ENCODE measurements around the gene UQCRC2. TPM values are rescaled to one million over a fixed set of nuclear protein-coding genes. Genes with fewer than 3 reads are reported as not detected.
"Not testable (repeated sequence)": the region's sequence is repeated elsewhere in the genome, so short reads cannot be mapped to it uniquely, and the experiment has no call there.

The UQCRC2 gene
- polyA plus RNA-seq, 1 experiment = 245 TPM

DNA sequence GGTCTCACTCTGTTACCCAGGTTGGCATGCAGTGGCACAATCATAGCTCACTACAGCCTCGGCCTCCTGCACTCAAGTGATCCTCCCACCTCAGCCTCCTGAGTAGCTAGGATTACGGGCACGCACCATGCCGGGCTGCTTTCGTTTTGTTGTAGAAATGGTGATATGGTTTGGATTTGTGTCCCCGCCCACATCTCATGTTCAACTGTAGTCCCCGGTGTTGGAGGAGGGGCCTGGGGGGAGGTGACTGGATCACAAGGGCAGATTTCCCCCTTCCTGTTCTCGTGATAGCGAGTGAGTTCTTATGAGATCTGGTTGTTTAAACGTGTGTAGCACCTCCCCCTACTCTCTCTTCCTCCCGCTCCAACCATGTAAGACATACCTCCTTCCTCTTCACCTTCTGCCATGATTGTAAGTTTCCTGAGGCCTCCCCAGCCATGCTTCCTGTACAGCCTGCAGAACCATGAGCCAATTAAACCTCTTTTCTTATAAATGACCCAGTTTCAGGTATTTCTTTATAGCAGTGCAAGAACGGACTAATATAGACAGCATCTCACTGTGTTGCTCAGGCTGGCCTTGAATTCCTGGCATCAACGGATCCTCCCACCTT lies 41.8 kb downstream of the UQCRC2 start:
- H3K27me3 ChIP-seq (ENCODE audit: control insufficient read depth, insufficient read depth, low read length) = no peaks in the 10 kb centered on the region
- H3K27ac ChIP-seq (ENCODE audit: low read depth, low read length) = no peak overlapping the region
- ChIA-PET CTCF (interaction anchor here (1.0 to 1.5 kb wide), 4 partner anchors 83 to 194 kb away, joined by 3 to 12 read pairs (median 4); no protein-coding TSS in a partner anchor), POLR2A (interaction anchor here (0.6 to 0.7 kb wide), 3 partner anchors 26 to 28 kb away, joined by 3 to 4 read pairs (median 4); no protein-coding TSS in a partner anchor)
- no peak overlapping the region for H3K4me3 ChIP-seq (ENCODE audit: low read depth, low read length)
- no peaks in the 10 kb centered on the region for H3K9me3 ChIP-seq (ENCODE audit: control insufficient read depth, insufficient read depth, low read length)
- DNase-seq (ENCODE audit: low read depth, low spot score) = no peak
- TF ChIP-seq, protein P1, sequence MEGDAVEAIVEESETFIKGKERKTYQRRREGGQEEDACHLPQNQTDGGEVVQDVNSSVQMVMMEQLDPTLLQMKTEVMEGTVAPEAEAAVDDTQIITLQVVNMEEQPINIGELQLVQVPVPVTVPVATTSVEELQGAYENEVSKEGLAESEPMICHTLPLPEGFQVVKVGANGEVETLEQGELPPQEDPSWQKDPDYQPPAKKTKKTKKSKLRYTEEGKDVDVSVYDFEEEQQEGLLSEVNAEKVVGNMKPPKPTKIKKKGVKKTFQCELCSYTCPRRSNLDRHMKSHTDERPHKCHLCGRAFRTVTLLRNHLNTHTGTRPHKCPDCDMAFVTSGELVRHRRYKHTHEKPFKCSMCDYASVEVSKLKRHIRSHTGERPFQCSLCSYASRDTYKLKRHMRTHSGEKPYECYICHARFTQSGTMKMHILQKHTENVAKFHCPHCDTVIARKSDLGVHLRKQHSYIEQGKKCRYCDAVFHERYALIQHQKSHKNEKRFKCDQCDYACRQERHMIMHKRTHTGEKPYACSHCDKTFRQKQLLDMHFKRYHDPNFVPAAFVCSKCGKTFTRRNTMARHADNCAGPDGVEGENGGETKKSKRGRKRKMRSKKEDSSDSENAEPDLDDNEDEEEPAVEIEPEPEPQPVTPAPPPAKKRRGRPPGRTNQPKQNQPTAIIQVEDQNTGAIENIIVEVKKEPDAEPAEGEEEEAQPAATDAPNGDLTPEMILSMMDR (IDR thresholded peaks at IDR 0.05; ENCODE audit: low read depth, low read length) = no peak

DNA sequence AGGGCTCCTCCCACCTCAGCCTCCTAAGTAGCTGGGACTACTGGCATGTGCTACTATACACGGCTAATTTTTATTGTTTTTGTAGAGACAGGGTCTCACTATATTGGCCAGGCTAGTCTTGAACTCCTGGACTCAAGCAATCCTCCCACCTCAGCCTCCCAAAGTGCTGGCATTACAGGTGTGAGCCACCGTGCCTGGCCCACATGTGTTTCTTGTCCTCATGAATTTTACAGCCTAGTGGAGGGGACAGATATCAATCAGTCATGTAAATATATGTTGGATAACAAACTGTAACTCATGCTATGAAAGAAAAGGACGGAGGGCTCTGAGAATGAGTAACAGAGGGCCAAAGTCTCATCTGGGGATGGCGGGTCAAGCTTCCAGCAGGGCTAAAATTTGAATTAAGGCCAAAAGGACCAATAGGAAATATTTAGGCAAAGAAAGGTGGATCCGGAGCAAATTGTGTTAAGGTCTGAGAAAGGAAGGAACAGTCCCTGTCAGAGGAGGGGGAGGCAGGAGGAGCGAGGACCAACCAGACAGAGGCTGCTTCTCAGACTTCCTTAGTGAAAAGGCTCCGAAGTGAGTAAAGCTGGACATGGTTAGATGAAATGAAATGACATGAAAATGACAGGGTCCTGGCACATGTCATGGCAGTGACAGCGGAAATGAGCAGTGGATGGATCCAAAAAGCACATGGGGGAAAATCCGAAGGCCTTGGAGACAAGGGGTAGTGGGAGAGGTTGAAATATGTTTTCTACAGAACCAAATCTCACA lies 43.9 kb downstream of the UQCRC2 start:
- no peak for DNase-seq (ENCODE audit: low read depth, low spot score)
- Histone ChIP-seq H3K4me3 (ENCODE audit: low read depth, low read length) (no peak overlapping the region), H3K27me3 (ENCODE audit: control insufficient read depth, insufficient read depth, low read length) (no peaks in the 10 kb centered on the region), H3K27ac (ENCODE audit: low read depth, low read length) (no peak overlapping the region), H3K9me3 (ENCODE audit: control insufficient read depth, insufficient read depth, low read length) (no peaks in the 10 kb centered on the region)
- POLR2A ChIA-PET = no interaction called here
- TF ChIP-seq, protein P1 (IDR thresholded peaks at IDR 0.05; ENCODE audit: low read depth, low read length) = no peak
- CTCF ChIA-PET = interaction anchor here (3.6 to 7.1 kb wide), 3 partner anchors 81 to 191 kb away, joined by 32 to 365 read pairs (median 187); no protein-coding TSS in a partner anchor

DNA sequence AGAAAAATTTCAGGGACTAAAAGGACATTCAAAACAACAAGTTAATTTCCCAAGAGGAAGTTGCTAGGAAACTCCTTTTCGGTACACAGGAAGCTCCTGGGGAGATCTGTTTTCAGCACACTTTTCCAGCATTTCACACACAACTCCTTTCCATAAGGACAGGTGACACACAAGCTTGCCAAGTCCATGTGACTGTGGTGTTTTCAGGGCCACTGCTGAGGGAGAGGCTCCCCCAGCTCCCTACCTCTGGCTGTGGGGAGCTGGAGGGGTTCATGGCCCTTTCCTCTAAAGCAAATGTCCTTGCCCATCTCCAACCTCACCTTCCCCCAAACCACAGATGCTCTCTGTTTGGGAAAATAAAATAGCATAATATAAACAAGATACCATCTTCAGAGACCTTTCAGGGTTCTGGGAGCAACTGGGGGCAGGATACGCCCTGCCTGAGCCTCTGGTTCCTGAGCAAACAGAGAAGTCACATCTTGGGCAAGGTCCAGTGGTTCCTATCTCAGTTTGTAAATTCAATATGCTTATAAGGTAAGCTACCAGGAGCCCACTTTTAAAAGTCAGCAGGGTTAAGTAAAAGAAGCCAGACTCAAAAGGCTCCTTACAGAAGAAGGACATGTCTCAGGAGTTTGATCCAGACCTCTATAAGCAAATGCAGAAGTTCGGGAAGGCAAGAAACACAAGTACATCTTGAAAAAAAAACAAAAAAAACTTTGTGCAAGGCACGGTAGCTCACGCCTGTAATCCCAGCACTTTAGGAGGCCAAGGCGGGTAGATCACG lies 44.7 kb downstream of the UQCRC2 start:
- H3K27me3 ChIP-seq (ENCODE audit: control insufficient read depth, insufficient read depth, low read length) = no peaks in the 10 kb centered on the region
- CTCF ChIA-PET = interaction anchor here (0.6 to 7.1 kb wide), 4 partner anchors 14 to 190 kb away, joined by 4 to 365 read pairs (median 110); no protein-coding TSS in a partner anchor
- no peak for DNase-seq (ENCODE audit: low read depth, low spot score)
- POLR2A ChIA-PET = no interaction called here
- H3K4me3 ChIP-seq (ENCODE audit: low read depth, low read length) = no peak overlapping the region
- TF ChIP-seq, protein P1 (IDR thresholded peaks at IDR 0.05; ENCODE audit: low read depth, low read length) = no peak
- no peaks in the 10 kb centered on the region for H3K9me3 ChIP-seq (ENCODE audit: control insufficient read depth, insufficient read depth, low read length)
- H3K27ac ChIP-seq (ENCODE audit: low read depth, low read length) = no peak overlapping the region

DNA sequence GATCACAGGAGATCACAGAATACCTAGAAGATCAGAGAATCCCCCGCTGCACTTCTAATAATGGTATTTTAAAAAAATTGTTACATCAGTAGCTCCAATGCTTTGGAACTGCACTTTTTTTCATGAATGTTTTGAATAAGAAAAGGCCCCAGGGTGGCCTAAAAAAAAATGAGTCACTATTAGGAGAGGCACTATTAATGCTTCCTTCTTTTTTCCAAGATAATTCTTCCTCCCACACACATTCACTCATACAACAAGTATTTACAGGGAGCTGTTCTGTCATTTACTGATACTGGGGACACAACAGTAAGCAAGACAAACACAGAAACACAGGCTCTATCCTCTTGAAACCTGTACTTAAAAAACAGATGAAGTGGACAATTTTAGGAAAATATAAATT lies 48.4 kb downstream of the UQCRC2 start:
- peak; percentile 13 for DNase-seq (ENCODE audit: low read depth, low spot score)
- POLR2A ChIA-PET = interaction anchor here (0.7 to 1.8 kb wide), 2 partner anchors 25 to 76 kb away, joined by 3 to 10 read pairs; no protein-coding TSS in a partner anchor
- no peaks in the 10 kb centered on the region for H3K27me3 ChIP-seq (ENCODE audit: control insufficient read depth, insufficient read depth, low read length)
- H3K9me3 ChIP-seq (ENCODE audit: control insufficient read depth, insufficient read depth, low read length) = no peaks in the 10 kb centered on the region
- H3K4me3 ChIP-seq (ENCODE audit: low read depth, low read length) = no peak overlapping the region
- TF ChIP-seq, protein P1 (IDR thresholded peaks at IDR 0.05; ENCODE audit: low read depth, low read length) = no peak
- H3K27ac ChIP-seq (ENCODE audit: low read depth, low read length) = no peak overlapping the region
- CTCF ChIA-PET = interaction anchor here (0.5 to 7.1 kb wide), 27 partner anchors 8 to 299 kb away, joined by 3 to 365 read pairs (median 5); partner anchors contain the start of gene VWA3A

DNA sequence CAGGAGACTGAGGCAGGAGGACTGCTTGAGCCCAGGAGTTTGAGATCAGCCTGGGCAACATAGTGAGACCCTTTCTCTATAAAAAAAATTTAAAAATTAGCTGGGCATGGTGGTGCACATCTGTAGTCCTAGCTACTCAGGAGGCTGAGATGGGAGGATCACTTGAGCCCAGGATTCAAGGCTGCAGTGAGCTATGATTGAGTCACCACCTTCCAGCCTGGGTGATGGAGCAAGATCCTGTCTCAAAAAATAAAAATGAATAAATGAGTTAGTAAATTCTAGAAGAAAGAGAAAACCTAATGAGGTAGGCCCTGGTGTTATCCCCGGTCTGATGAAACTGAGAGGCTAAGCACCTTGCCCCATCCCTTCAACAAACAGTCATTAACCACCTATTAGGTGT lies 48.9 kb downstream of the UQCRC2 start:
- H3K4me3 ChIP-seq (ENCODE audit: low read depth, low read length); DNase-seq (ENCODE audit: low read depth, low spot score); H3K27ac ChIP-seq (ENCODE audit: low read depth, low read length); H3K27me3 ChIP-seq (ENCODE audit: control insufficient read depth, insufficient read depth, low read length); H3K9me3 ChIP-seq (ENCODE audit: control insufficient read depth, insufficient read depth, low read length): not testable (repeated sequence)
- ChIA-PET CTCF (interaction anchor here (0.5 to 7.1 kb wide), 27 partner anchors 9 to 299 kb away, joined by 3 to 365 read pairs (median 5); partner anchors contain the start of gene VWA3A), POLR2A (interaction anchor here (0.7 to 1.8 kb wide), 2 partner anchors 24 to 76 kb away, joined by 3 to 10 read pairs; no protein-coding TSS in a partner anchor)

All from AG04450 (cell line).